NCI-H1694 treated with DMSO at 0.1 percent for 48 hours (cell line): ENCODE data around the gene RC3H1.
"Not testable (repeated sequence)": the region's sequence is repeated elsewhere in the genome, so short reads cannot be mapped to it uniquely, and the experiment has no call there.

ENCODE experiments used
- DNase-seq: peaks from one replicate; lab custom pipeline; 2025; lab: John Stamatoyannopoulos, UW

Gene RC3H1

GRCh38 chr1:174021591-174022079, 522 bp downstream of the RC3H1 start:
- DNase-seq: no peak

- DNase-seq: no peak
Observed at GRCh38 chr1:174018565-174018964, 3.6 kb downstream of the RC3H1 start.

GRCh38 chr1:174017231-174017970, 4.8 kb downstream of the RC3H1 start:
- DNase-seq: no peak

GRCh38 chr1:174013864-174014418, 8.2 kb downstream of the RC3H1 start:
- DNase-seq: no peak

GRCh38 chr1:174008979-174009378, 13.2 kb downstream of the RC3H1 start:
- DNase-seq: no peak

- DNase-seq: no peak
Observed at GRCh38 chr1:174008269-174008668, 13.9 kb downstream of the RC3H1 start.

- DNase-seq: no peak
Observed at GRCh38 chr1:174007851-174008250, 14.3 kb downstream of the RC3H1 start.

GRCh38 chr1:174005032-174005431, 17.1 kb downstream of the RC3H1 start:
- no peak for DNase-seq

- DNase-seq: no peak
Observed at GRCh38 chr1:174003867-174004266, 18.3 kb downstream of the RC3H1 start.

- DNase-seq: no peak
Observed at GRCh38 chr1:174001573-174001972, 20.6 kb downstream of the RC3H1 start.

GRCh38 chr1:174000371-174000770, 21.8 kb downstream of the RC3H1 start:
- DNase-seq: no peak

- no peak for DNase-seq
Observed at GRCh38 chr1:173997791-173998190, 24.4 kb downstream of the RC3H1 start.

- no peak for DNase-seq
Observed at GRCh38 chr1:173996995-173997394, 25.2 kb downstream of the RC3H1 start.

GRCh38 chr1:173995475-173995874, 26.7 kb downstream of the RC3H1 start:
- no peak for DNase-seq

- not testable (repeated sequence) for DNase-seq
Observed at GRCh38 chr1:173993948-173994347, 28.2 kb downstream of the RC3H1 start.

- DNase-seq: no peak
Observed at GRCh38 chr1:173988068-173988467, 34.1 kb downstream of the RC3H1 start.

- DNase-seq: no peak
Observed at GRCh38 chr1:173986951-173987350, 35.2 kb downstream of the RC3H1 start.

GRCh38 chr1:173970252-173970651, 51.9 kb downstream of the RC3H1 start:
- DNase-seq: no peak

- not testable (repeated sequence) for DNase-seq
Observed at GRCh38 chr1:173965896-173966295, 56.3 kb downstream of the RC3H1 start.

GRCh38 chr1:173963477-173963876, 58.7 kb downstream of the RC3H1 start:
- no peak for DNase-seq

- DNase-seq: no peak
Observed at GRCh38 chr1:173960625-173961024, 61.5 kb downstream of the RC3H1 start.

GRCh38 chr1:173954179-173954578, 68.0 kb downstream of the RC3H1 start:
- DNase-seq: no peak

GRCh38 chr1:173948594-173948993, 73.6 kb downstream of the RC3H1 start:
- DNase-seq: no peak
